Retinal pigment epithelial cell (primary cell): ENCODE measurements around the gene AMBP.

Source experiments
- DNase-seq: peaks from one replicate; pipeline ENCODE4 v3.0.0-alpha.2; 2010; ENCODE audit warnings: low read depth
- H3K4me3 ChIP-seq: 2 replicates; pipeline ENCODE4 v1.5.1; 2011; ENCODE audit warnings: mild to moderate bottlenecking, low read length, control low read depth, moderate library complexity
- TF ChIP-seq, protein P1 (sequence below): conservative IDR thresholded peaks from 2 replicates; pipeline ENCODE4 v1.5.1; 2011; ENCODE audit warnings: low read depth, low read length, control low read depth, inconsistent platforms

The AMBP gene

GRCh38 chr9:114076237-114077161 lies 1.6 kb downstream of the AMBP start:
- H3K4me3 ChIP-seq: no peak overlapping the region
- DNase-seq: no peak
- TF ChIP-seq, protein P1, sequence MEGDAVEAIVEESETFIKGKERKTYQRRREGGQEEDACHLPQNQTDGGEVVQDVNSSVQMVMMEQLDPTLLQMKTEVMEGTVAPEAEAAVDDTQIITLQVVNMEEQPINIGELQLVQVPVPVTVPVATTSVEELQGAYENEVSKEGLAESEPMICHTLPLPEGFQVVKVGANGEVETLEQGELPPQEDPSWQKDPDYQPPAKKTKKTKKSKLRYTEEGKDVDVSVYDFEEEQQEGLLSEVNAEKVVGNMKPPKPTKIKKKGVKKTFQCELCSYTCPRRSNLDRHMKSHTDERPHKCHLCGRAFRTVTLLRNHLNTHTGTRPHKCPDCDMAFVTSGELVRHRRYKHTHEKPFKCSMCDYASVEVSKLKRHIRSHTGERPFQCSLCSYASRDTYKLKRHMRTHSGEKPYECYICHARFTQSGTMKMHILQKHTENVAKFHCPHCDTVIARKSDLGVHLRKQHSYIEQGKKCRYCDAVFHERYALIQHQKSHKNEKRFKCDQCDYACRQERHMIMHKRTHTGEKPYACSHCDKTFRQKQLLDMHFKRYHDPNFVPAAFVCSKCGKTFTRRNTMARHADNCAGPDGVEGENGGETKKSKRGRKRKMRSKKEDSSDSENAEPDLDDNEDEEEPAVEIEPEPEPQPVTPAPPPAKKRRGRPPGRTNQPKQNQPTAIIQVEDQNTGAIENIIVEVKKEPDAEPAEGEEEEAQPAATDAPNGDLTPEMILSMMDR: no peak

GRCh38 chr9:114075602-114076001 lies 2.5 kb downstream of the AMBP start:
- TF ChIP-seq, protein P1: no peak
- H3K4me3 ChIP-seq: no peak overlapping the region
- no peak for DNase-seq

- TF ChIP-seq, protein P1: no peak
- DNase-seq: no peak
- no peak overlapping the region for H3K4me3 ChIP-seq
These were observed 5.6 kb downstream of the AMBP start for GRCh38 chr9:114072184-114073140.

DNA sequence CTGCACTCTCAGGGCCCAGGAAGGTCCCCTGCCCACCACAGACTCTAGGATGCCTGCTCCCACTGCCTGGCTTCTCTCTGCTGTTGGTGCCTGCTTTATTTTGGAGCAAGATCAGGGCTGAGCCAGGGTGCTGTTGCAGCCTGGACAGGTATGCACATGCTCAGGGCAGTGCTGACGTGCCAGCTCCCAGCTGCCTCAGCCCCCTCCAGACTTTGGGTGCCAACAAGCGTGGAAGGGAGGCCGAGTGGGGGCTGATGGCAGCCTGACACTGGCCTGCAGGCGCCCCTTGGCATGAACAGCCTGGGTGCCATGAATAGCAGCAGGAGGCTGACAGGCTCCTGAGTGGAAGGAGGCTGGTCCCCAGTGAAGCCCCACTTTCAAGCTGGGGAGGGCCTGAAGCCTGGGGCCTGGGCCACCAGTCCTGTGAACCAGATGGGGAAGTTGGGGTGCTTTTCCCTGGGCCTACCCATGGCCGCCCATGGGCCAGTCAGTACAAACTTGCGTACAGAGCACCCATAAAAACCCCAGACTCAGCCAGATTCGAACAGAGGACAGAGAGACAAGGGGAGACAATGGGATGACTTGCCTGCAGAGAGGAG lies 6.8 kb downstream of the AMBP start:
- H3K4me3 ChIP-seq: no peak overlapping the region
- TF ChIP-seq, protein P1: no peak
- DNase-seq: no peak

DNA sequence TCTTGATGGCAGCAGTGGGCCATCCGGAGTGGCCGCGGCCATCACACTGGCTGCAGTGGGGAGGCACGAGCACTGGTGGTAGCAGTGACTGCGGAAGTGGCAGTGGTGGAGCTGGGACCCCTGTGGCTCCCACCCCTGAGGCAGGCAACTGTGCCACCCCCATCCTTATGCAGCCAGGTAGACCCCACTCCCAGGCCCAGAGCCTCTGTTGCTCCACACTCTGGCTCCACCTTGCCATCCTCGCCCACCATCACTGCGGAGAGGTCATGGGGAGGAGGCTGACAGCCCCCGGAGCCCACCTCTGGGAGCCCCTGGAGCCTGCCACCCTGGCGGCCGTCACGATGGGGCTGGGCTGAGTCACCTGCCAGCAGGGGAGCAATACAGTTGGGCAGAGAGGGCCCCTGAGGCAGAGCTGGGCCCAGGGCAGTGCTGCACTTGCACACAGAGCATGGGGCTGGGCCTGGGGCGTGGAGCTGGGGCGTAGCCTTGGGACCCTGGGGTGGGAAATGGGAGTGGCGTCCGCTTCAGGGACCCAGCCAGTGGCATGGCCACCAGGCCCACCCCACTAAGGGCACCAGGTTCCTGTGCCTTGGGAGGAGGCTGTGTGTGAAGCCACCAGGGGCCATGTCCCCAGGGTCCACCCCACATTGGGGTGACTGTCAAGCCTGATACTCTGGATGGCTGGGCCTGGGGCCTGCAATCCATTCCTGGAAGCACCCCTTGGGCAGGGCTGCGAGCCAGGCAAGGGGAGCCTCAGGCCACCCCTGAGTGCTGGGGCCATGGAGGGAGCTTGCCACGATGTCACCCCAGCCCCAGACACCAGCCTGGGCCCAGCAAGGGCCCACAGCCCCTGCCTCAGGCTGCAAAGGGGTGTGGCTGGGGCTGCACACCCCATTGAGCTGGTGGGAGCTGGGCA lies 7.7 kb downstream of the AMBP start:
- DNase-seq: no peak
- no peak overlapping the region for H3K4me3 ChIP-seq
- TF ChIP-seq, protein P1: no peak
